ENCODE results near the gene FOXA1. TPM values are rescaled to one million over a fixed set of nuclear protein-coding genes. Genes with fewer than 3 reads are reported as not detected.

FOXA1 gene
- total RNA-seq, 1 experiment from 2014 or later, result 8.7 TPM

DNA sequence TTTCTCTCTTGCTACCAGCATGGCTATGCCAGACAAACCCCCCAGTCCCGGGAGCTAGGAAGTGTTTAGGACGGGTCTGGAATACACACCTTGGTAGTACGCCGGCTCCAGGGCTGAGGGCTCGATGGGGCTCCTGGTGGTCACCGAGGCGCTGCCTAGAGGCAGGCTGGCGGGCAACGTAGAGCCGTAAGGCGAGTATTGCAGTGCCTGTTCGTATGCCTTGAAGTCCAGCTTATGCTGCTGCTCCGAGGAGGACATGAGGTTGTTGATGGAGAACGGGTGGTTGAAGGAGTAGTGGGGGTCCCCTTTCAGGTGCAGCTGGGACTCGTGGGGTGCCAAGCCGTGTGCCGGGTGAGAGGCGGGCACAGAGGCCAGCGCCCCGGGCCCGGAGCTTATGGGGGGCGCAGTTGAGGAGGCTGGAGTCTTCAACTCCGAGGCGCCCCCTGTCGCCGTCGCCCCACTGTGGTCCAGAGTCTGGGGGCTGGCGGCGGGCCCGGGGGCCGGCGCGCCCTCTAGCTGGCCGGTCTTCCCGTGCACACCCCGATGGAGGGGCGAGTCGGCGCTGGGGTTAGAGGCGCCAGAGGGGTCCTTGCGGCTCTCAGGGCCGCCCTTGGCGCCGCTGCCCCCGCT lies 3.6 kb downstream of the FOXA1 start:
- H3K27me3 ChIP-seq (ENCODE audit: control insufficient read depth, insufficient read depth, low read length), result no peaks in the 10 kb centered on the region; the same call in 1 of the 2 replicates
- DNase-seq (ENCODE audit: low read depth, low spot score) (no peak), ATAC-seq (no peak)
- no peak overlapping the region for H3K4me3 ChIP-seq (ENCODE audit: low read depth in 2 of 2, low read length in 2 of 2)
- ChIA-PET CTCF (no interaction called here), POLR2A (no interaction called here)
- no peak overlapping the region for H3K27ac ChIP-seq (ENCODE audit: low read length)
- H3K4me1 ChIP-seq (ENCODE audit: control insufficient read depth, insufficient read depth, low read length), result no peaks in the 10 kb centered on the region; the same call in 1 of the 2 replicates
- in situ Hi-C loops (cut with HindIII; ENCODE audit: low pct_unique_long_range_greater_than_20kb, low sequenced_read_pairs), result no loop called here
- no peaks in the 10 kb centered on the region for H3K9me3 ChIP-seq (ENCODE audit: control insufficient read depth, insufficient read depth, low read depth, low read length)
- no TSS peak for BruUV-seq (replicated peaks)
- TF ChIP-seq POLR2AphosphoS5 (IDR thresholded peaks at IDR 0.05; ENCODE audit: low read depth, low read length) (no peak), TCF7L2 (IDR thresholded peaks at IDR 0.05; ENCODE audit: low read depth, low read length) (no peak), SIN3A (IDR thresholded peaks at IDR 0.05; ENCODE audit: borderline replicate concordance, insufficient read depth, low read depth, low read length) (no peak)
- TF ChIP-seq, protein P1, sequence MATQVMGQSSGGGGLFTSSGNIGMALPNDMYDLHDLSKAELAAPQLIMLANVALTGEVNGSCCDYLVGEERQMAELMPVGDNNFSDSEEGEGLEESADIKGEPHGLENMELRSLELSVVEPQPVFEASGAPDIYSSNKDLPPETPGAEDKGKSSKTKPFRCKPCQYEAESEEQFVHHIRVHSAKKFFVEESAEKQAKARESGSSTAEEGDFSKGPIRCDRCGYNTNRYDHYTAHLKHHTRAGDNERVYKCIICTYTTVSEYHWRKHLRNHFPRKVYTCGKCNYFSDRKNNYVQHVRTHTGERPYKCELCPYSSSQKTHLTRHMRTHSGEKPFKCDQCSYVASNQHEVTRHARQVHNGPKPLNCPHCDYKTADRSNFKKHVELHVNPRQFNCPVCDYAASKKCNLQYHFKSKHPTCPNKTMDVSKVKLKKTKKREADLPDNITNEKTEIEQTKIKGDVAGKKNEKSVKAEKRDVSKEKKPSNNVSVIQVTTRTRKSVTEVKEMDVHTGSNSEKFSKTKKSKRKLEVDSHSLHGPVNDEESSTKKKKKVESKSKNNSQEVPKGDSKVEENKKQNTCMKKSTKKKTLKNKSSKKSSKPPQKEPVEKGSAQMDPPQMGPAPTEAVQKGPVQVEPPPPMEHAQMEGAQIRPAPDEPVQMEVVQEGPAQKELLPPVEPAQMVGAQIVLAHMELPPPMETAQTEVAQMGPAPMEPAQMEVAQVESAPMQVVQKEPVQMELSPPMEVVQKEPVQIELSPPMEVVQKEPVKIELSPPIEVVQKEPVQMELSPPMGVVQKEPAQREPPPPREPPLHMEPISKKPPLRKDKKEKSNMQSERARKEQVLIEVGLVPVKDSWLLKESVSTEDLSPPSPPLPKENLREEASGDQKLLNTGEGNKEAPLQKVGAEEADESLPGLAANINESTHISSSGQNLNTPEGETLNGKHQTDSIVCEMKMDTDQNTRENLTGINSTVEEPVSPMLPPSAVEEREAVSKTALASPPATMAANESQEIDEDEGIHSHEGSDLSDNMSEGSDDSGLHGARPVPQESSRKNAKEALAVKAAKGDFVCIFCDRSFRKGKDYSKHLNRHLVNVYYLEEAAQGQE (IDR thresholded peaks at IDR 0.05; ENCODE audit: insufficient read depth in 1 of 2, low read depth in 2 of 2, low read length in 1 of 2), result no peak
- TF ChIP-seq, protein P2, sequence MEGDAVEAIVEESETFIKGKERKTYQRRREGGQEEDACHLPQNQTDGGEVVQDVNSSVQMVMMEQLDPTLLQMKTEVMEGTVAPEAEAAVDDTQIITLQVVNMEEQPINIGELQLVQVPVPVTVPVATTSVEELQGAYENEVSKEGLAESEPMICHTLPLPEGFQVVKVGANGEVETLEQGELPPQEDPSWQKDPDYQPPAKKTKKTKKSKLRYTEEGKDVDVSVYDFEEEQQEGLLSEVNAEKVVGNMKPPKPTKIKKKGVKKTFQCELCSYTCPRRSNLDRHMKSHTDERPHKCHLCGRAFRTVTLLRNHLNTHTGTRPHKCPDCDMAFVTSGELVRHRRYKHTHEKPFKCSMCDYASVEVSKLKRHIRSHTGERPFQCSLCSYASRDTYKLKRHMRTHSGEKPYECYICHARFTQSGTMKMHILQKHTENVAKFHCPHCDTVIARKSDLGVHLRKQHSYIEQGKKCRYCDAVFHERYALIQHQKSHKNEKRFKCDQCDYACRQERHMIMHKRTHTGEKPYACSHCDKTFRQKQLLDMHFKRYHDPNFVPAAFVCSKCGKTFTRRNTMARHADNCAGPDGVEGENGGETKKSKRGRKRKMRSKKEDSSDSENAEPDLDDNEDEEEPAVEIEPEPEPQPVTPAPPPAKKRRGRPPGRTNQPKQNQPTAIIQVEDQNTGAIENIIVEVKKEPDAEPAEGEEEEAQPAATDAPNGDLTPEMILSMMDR (IDR thresholded peaks at IDR 0.05), result no peak
- intact Hi-C loops (cut with micrococcal nuclease; ENCODE audit: unreplicated experiment), result loop anchor here (5.0 kb wide), 1 partner anchor 344 kb away; no protein-coding TSS in a partner anchor
- no peaks in the 10 kb centered on the region for H3K36me3 ChIP-seq (ENCODE audit: control insufficient read depth, insufficient read depth, low read length)

DNA sequence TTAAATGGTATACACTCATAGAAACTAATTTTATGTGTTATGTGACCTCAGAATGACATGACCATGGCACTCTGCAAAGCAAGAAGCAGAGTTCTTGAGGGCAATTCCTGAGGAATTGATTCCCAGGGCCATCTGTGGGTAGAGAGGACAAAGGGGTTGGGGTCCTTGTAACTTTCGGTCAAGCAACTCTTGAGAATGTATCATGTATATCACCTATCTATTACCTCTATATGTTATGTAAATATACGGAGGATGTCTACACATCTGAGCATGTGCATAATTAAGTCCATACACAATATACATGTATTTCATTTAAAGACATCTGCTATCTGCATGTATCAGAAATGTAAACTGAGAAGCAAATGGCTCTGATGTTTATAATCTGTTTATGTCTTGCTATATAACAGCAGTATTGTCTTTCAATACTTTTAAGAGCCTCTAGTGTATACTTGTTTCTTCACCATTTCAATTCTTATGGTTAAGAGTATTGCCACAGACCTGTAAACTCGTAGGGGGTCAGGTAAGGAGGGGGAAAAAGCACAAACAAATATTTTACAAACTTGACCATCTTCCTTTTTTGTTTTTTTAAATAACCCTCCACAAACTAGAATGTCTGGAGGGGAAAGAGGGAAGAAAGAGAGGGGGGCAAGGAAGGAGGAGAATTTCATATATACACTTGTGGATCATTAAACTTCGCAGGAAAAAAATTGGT lies 4.5 kb downstream of the FOXA1 start:
- no peaks in the 10 kb centered on the region for H3K36me3 ChIP-seq (ENCODE audit: control insufficient read depth, insufficient read depth, low read length)
- CTCF ChIA-PET, result no interaction called here
- no peak for DNase-seq (ENCODE audit: low read depth, low spot score)
- BruUV-seq (replicated peaks), result TSS peak; percentile 60
- no peak overlapping the region for H3K27ac ChIP-seq (ENCODE audit: low read length)
- H3K9me3 ChIP-seq (ENCODE audit: control insufficient read depth, insufficient read depth, low read depth, low read length), result no peaks in the 10 kb centered on the region
- H3K4me3 ChIP-seq (ENCODE audit: low read depth in 2 of 2, low read length in 2 of 2), result no peak overlapping the region
- no peaks in the 10 kb centered on the region; the same call in 1 of the 2 replicates for H3K4me1 ChIP-seq (ENCODE audit: control insufficient read depth, insufficient read depth, low read length)
- intact Hi-C loops (cut with micrococcal nuclease; ENCODE audit: unreplicated experiment) (loop anchor here (5.0 kb wide), 1 partner anchor 343 kb away; no protein-coding TSS in a partner anchor), in situ Hi-C loops (cut with HindIII; ENCODE audit: low pct_unique_long_range_greater_than_20kb, low sequenced_read_pairs) (no loop called here)
- POLR2A ChIA-PET, result no interaction called here
- no peak for ATAC-seq
- H3K27me3 ChIP-seq (ENCODE audit: control insufficient read depth, insufficient read depth, low read length), result no peaks in the 10 kb centered on the region
- TF ChIP-seq TCF7L2 (IDR thresholded peaks at IDR 0.05; ENCODE audit: low read depth, low read length) (no peak), SIN3A (IDR thresholded peaks at IDR 0.05; ENCODE audit: borderline replicate concordance, insufficient read depth, low read depth, low read length) (no peak), POLR2AphosphoS5 (IDR thresholded peaks at IDR 0.05; ENCODE audit: low read depth, low read length) (no peak)
- TF ChIP-seq, protein P2 (IDR thresholded peaks at IDR 0.05), result no peak
- TF ChIP-seq, protein P1 (IDR thresholded peaks at IDR 0.05; ENCODE audit: insufficient read depth in 1 of 2, low read depth in 2 of 2, low read length in 1 of 2), result no peak
